GM15510 (cell line): Measurements from ENCODE around the gene ZNF627.

ENCODE experiments used
- POLR2A ChIP-seq: IDR thresholded peaks from 3 replicates; pipeline ENCODE4 v1.6.1; 2011; ENCODE audit warnings: borderline replicate concordance; ENCODE audit not compliant: insufficient read length; ENCODE audit errors: extremely low read depth

The ZNF627 gene

DNA sequence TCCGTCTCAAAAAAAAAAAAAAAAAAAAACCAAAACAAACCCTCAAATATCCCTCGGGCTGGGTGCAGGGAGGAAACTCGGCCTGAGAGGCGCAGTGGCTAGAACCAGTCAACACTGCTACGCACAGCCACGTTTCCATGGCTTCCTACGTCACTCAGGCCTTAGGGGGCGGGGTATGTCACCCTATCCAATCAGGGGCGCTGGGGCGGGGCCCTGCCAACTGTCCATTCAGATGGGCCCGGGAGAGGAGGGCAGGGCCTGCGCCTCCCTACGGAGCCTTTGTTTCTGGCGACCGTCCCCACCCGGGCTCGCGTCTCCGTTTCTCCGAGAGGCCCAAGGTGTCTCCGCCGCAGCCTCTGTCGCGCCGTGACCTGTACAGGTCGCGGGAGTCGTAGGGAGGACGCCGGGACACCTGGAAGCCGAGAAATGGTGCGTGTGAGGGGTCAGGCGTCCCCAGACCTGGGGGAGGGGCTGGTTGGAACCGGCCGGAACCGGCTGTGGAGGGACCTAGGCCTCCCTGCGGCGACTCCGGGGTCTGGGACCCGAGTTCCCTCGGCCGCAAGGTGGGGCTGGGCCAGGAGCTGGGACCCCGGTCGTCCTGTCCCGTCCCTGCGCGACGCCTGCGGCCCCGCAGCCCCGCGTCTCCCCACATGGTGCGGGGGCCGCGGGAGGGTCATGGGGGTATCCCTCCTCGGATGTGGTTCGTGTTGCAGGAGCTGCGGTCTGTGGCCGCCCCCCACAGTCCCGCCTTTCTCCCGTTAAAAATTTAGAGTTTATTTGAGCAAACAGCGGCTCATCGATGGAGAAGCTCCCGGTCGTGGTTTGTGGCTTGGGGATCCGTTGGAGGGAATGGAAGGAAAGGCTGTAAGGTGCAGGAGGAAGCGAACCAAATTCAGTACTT is at the start of gene ZNF627:
Gene ZNF627, plus strand, starts transcription at position 282 of the 901 bp plus-strand sequence. Its CDS starts 145 bp downstream, at position 427.
- TF ChIP-seq POLR2A = peak; percentile 94

DNA sequence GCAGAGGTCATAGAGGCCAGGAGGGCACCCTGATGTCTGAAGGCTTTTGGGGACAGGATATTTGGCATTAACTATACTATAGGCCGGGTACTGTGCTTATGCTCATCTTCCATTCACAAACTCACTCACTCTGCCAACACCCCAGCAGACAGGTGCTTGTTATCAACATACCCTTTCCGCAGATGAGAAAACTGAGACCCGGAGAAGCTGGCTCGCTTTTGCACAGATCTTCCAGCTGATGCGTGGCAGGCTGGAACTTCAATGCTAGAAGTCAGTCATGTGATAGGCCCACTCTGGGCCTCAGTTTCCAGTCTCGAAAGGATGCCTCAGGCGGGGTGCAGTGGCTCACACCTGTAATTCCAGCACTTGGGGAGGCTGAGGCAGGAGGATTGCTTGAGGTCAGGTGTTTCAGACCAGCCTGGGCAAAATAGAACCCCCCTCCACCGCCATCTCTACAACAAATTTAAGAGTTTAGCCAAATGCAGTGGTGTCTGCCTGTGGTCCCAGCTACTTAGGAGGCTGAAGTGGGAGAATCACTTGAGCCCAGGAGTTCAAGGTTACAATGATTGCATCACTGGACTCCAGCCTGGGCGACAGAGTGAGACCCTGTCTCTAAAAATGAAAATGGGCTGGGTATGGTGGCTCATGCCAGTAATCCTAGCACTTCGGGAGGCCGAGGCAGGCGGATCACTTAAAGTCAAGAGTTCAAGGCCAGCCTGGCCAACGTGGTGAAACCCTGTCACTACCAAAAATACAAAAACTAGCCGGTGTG is 49.2 kb upstream of the ZNF627 start:
- no peak for TF ChIP-seq POLR2A

DNA sequence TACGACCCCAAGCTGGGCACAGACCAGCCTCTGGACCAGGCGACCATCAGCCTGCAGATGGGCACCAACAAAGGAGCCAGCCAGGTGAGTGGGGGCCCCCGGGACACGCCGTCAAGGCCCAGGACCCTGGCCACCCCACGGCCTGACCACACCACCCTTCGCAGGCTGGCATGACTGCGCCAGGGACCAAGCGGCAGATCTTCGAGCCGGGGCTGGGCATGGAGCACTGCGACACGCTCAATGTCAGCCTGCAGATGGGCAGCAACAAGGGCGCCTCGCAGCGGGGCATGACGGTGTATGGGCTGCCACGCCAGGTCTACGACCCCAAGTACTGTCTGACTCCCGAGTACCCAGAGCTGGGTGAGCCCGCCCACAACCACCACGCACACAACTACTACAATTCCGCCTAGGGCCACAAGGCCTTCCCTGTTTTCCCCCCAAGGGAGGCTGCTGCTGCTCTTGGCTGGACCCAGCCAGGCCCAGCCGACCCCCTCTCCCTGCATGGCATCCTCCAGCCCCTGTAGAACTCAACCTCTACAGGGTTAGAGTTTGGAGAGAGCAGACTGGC is 47.8 kb upstream of the ZNF627 start:
- no peak for TF ChIP-seq POLR2A

GRCh38 chr19:11550265-11550664 is 47.0 kb upstream of the ZNF627 start:
- no peak for TF ChIP-seq POLR2A

DNA sequence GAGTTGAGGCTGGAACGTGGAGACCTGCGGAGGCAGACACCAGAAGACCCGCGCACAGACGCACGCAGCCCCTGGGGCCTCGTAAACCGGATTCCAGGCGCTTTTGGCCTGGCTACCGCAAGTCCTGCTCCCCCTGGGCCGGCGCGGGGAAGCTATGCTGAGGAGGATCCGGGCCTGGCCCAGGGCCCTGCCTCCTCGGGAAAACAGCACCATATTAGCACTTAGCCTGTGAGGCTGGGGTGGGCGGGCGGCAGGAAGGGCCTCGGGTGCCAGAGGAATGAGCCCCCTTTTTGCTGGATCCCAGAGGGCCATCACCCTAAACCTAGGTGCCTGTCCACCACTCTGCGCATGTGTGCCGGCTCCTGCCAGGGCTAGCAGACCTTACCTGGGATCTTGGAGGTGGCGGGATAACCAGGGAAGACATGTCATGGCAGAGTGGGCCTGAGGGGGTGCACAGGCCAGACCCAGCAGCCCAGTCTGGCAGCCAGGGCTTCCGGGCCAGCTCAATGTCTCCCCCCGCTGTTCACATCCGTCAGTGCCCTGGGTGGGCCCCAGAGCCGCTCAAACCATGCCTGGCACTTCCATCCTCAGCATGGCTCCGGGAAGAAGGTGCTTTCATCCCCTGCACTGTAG is 45.6 kb upstream of the ZNF627 start:
- no peak for TF ChIP-seq POLR2A

GRCh38 chr19:11552666-11553372 is 44.5 kb upstream of the ZNF627 start:
- no peak for TF ChIP-seq POLR2A

DNA sequence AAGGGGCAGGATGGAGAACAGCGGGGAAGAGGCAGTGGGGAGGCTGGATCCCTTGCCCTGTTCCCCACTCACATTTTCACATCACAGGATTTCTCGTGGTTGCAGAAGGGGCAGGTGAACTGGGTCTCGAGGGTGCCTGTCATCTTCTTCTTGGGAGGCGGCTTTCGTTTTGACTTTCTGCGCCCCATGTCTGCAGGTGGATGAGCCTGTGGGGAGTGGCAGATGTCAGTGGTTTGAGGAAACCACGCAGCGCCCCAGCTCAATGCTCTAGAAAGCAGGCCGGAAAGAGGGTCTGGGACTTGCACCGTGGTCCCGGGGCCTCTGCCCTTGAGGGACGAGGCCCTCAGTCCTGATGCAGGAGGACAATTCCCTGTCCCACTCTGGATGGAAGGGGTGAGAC is 43.1 kb upstream of the ZNF627 start:
- no peak for TF ChIP-seq POLR2A

DNA sequence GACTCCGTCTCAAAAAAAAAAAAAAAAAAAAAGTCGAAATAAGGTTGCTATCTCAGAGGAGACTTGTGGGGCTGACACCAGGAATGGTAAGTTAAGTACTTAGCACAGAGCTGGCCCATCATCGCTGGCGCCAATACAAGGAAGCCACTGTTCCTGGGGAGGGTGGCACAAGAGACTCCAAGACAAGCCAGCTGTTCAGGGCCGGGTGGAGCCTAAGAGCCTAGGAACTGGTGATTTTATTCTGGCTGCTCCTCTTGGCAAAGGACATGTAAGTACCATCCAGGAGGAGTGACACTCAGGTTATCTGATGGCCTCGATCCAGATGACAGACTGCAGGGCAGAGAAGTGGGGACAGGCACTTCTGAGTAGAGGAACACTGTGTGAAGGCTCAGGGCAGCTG is 42.0 kb upstream of the ZNF627 start:
- TF ChIP-seq POLR2A = no peak

DNA sequence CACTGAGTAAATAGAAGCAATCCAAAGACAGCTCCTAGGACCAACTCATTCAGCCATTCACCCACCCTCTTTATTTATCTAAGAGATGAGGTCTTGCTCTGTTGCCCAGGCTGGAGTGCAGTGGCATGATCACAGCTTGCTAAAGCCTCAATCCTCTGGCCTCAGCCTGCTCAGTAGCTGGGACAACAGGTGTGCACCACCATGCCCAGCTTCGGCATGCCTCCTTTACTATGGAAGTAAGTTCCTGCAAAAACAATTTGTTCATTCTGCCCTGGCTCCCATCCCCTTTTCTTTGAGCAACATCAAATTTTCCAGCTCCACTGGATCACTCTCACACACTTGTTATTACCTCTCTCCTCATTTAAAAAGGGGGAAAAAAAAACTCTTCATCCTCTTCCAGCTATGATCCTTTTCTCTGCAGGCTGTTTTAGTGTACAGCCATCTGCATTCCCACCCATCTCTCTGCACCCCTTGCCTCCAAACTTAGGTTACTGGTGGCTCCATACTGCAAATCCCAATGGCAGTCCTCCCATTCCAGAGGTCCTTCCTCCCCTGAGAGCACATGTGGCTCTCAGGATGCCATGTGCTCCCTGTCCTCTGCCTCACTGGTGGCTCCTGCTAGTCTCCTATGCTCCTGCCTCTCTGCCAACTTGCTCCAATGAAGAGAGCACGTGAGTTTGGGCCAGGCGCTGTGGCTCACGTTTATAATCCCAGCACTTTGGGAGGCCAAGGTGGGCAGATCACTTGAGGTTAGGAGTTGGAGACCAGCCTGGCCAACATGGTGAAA is 40.5 kb upstream of the ZNF627 start:
- TF ChIP-seq POLR2A = no peak

DNA sequence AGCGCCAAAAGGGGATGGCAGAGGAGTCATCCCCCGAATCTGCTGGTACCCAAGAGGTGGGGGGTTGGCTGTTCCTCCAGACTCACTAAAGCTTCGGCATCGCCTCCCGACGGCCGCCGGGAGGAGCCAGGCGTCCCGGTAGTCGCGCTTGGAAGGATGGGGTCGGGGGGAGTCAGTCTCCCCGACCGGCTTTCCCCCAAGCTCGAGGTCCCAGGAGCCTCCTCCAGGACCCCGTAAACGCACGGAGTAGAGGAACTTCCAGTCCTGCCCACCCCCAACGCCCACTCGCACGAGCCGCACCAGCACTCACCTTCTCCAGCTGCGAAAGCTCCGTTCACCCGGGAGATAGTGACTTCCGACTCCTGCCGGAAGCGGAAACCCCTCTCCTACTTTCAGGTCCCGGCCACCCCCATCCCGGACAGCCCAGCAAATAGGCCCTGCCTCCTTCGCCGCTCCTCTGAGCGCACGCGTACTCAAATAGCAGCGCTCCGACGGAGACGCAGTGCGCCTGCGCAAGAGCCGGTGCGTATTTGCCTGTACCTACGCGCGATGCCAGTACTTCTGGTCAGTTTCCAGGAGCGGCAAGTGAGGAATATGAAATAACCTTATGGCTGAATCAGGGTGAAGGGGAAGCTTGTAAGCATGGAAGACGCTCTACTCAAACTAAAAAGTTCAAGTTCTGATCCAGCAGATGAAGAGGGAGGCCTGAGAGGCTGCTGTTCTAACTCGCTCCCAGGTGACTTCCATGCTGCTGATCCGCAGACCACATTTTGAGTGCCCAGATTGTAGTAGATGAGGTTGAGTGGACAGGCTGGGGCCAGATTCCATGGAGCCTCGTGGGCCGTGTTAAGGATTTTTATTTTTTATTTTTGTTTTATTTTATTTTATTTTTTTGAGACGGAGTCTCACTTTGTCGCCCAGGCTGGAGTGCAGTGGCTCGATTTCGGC is 38.1 kb upstream of the ZNF627 start, which contains the start of gene ELOF1:
Gene ELOF1, minus strand, starts transcription at position 350 of the 948 bp plus-strand sequence. CDS start 4,883 bp downstream, outside the sequence.
- TF ChIP-seq POLR2A = peak; percentile 81

GRCh38 chr19:11560404-11561051 is 36.8 kb upstream of the ZNF627 start:
- TF ChIP-seq POLR2A = no peak

DNA sequence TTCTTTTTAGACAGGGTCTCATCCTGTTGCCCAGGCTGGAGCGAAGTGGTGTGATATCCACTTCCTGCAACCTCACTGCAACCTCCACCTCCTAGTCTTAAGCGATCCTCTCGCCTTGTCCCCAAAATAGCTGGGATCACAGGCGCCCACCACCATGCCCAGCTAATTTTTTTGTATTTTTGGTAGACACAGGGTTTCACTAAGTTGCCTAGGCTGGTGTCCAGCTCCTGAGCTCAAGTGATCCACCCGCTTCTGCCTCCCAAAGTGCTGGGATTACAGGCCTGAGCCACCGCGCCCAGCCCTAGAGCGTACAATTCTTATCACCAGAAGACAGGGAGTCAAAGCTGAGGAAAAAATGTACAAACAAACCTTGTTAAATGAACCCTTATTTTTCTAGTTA is 33.8 kb upstream of the ZNF627 start:
- TF ChIP-seq POLR2A = no peak

DNA sequence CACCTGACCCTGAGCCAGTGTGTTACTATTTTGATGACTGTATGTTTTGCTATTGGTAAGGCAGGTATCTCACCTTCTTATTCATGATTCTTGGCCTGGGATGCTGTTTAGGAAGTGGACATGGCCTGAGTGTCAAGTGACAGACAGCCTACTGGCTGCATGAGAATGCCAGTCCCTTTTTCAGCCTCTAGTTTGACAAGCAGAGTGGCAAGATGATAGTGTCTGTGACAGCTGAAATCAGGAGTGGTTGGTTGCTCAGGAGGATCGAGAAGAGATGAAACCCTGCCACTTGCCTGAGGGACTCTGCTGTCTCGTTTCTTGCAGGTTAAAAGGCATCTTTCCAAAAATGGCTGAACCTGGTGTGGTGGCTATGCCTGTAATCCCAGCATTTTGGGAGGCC is 31.1 kb upstream of the ZNF627 start:
- TF ChIP-seq POLR2A = no peak
